ENCODE data around the gene KLK8.

- TF ChIP-seq POLR2A (IDR thresholded peaks at IDR 0.05; ENCODE audit: low read length) (no peak), CTCF (IDR thresholded peaks at IDR 0.05) (no peak), TP53 (CRISPR knock-in tag; IDR thresholded peaks at IDR 0.05) (no peak), RAD21 (conservative IDR thresholded peaks at IDR 0.05 in 1 of 2, IDR thresholded peaks at IDR 0.05 in 1 of 2) (no peak)
Observed at GRCh38 chr19:50978772-50979390, 22.5 kb downstream of the KLK8 start.
